22Rv1 (cell line): Measurements from ENCODE around the gene OR1N2.

Experiments used
- ZFX ChIP-seq: fragments of 450-650 bp; IDR thresholded peaks from 2 replicates; pipeline ENCODE4 v1.6.1; 2017; ENCODE audit warnings: antibody characterized with exemption, borderline replicate concordance
- TF ChIP-seq, protein P1 (sequence below): fragments of 450-650 bp; IDR thresholded peaks from 2 replicates; pipeline ENCODE4 v1.5.1; 2017; ENCODE audit warnings: mild to moderate bottlenecking

GRCh38 chr9:122552812-122553211, at the start of gene OR1N2:
- TF ChIP-seq, protein P1, sequence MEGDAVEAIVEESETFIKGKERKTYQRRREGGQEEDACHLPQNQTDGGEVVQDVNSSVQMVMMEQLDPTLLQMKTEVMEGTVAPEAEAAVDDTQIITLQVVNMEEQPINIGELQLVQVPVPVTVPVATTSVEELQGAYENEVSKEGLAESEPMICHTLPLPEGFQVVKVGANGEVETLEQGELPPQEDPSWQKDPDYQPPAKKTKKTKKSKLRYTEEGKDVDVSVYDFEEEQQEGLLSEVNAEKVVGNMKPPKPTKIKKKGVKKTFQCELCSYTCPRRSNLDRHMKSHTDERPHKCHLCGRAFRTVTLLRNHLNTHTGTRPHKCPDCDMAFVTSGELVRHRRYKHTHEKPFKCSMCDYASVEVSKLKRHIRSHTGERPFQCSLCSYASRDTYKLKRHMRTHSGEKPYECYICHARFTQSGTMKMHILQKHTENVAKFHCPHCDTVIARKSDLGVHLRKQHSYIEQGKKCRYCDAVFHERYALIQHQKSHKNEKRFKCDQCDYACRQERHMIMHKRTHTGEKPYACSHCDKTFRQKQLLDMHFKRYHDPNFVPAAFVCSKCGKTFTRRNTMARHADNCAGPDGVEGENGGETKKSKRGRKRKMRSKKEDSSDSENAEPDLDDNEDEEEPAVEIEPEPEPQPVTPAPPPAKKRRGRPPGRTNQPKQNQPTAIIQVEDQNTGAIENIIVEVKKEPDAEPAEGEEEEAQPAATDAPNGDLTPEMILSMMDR: no peak
- no peak for TF ChIP-seq ZFX
